Measurements from ENCODE around the gene INPP5A.

Gene INPP5A

DNA sequence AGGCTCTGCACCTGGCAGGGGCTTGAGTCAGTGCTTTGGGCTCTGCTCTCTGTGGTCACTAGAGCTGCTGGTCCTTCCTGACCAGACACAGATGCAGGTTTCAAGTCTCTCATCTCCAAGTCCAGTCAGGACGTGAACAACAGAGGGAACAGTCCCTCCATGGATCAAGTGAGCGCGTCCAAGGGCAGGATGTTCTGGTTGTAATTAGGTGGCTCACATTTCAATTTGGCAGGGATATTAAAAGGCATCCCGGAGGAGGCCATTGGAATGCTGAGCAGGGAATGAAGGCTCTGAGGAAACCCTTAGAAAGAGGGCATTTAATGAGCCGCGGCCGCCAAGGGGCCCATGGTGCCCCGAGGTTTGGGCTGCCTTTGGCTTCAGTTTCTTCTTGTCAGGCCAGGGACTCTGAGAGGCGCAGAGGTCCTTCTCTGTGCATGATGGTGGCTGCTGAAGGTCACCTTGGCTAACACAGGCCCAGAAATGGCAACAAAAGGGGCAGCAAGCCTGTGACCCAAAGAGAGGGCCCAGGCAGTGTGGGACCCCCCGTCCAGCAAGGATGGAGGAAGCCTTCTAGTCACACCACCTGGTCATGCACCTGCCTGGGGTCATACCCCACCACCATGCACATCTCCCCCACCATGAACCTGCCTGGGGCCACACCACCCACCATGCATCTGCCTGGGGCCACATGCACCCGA lies 30.7 kb upstream of the INPP5A start:
- Histone ChIP-seq H3K9me2 (replicated peaks; ENCODE audit: control insufficient read depth, low read length) (no peaks in the 10 kb centered on the region), H3K4me1 (ENCODE audit: control insufficient read depth, low read length) (no peaks in the 10 kb centered on the region), H3K4me2 (ENCODE audit: low read length) (no peak overlapping the region), H3F3A (ENCODE audit: control insufficient read depth, insufficient read depth) (no peaks in the 10 kb centered on the region), H3K27ac (ENCODE audit: low read depth, low read length) (no peak overlapping the region), H3K9me3 (ENCODE audit: control insufficient read depth, insufficient read depth, low read length) (no peaks in the 10 kb centered on the region), H3K4me3 (ENCODE audit: low read length) (no peak overlapping the region), H3K79me2 (ENCODE audit: control insufficient read depth, low read length) (no peaks in the 10 kb centered on the region), H4K20me1 (ENCODE audit: control insufficient read depth, insufficient read depth, low read depth, low read length) (no peaks in the 10 kb centered on the region), H3K36me3 (ENCODE audit: control insufficient read depth, low read length) (no peaks in the 10 kb centered on the region), H3K27me3 (ENCODE audit: control insufficient read depth, low read length) (no peaks in the 10 kb centered on the region)
- TF ChIP-seq EZH2phosphoT487 (IDR thresholded peaks at IDR 0.05; ENCODE audit: borderline replicate concordance, low read length) (no peak), CTCF (IDR thresholded peaks at IDR 0.05; ENCODE audit: low read depth, low read length, poor library complexity, severe bottlenecking) (no peak)

DNA sequence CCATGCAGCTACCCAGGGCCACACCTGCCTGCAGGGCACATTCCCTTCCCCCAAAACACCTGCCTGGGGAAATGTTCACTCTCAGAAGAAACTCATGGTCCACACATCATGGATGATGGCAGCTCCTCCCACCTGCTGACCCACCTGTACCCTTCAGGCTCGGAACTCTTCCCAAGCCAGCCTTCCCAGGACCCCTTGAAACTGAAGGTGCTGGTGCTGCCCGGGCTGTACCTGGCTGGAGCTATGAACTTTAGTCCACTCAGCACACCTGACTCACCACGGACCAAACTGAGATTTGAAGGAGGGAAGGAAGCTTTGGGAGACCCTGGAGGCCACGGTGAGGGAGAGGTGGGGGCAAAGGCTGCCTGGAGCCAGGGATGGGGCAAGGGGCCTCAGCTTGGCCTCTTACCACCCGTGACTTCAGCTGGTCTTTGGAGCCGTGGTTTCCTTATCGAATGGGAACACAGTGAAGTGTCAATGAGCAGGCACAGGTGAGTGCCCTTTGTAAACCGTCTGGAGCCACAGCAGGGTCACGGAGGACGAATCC lies 30.1 kb upstream of the INPP5A start:
- H3K27ac ChIP-seq (ENCODE audit: low read depth, low read length): no peak overlapping the region
- H3K79me2 ChIP-seq (ENCODE audit: control insufficient read depth, low read length): no peaks in the 10 kb centered on the region
- no peak overlapping the region for H3K4me3 ChIP-seq (ENCODE audit: low read length)
- H3K36me3 ChIP-seq (ENCODE audit: control insufficient read depth, low read length): no peaks in the 10 kb centered on the region
- H3K4me2 ChIP-seq (ENCODE audit: low read length): no peak overlapping the region
- no peaks in the 10 kb centered on the region for H3K9me3 ChIP-seq (ENCODE audit: control insufficient read depth, insufficient read depth, low read length)
- H3K9me2 ChIP-seq (replicated peaks; ENCODE audit: control insufficient read depth, low read length): no peaks in the 10 kb centered on the region
- no peaks in the 10 kb centered on the region for H3F3A ChIP-seq (ENCODE audit: control insufficient read depth, insufficient read depth)
- H4K20me1 ChIP-seq (ENCODE audit: control insufficient read depth, insufficient read depth, low read depth, low read length): no peaks in the 10 kb centered on the region
- H3K27me3 ChIP-seq (ENCODE audit: control insufficient read depth, low read length): no peaks in the 10 kb centered on the region
- no peaks in the 10 kb centered on the region for H3K4me1 ChIP-seq (ENCODE audit: control insufficient read depth, low read length)
- TF ChIP-seq CTCF (IDR thresholded peaks at IDR 0.05; ENCODE audit: low read depth, low read length, poor library complexity, severe bottlenecking) (no peak), EZH2phosphoT487 (IDR thresholded peaks at IDR 0.05; ENCODE audit: borderline replicate concordance, low read length) (no peak)

GRCh38 chr10:132507956-132508490 lies 29.6 kb upstream of the INPP5A start:
- Histone ChIP-seq H3K27me3 (ENCODE audit: control insufficient read depth, low read length) (no peaks in the 10 kb centered on the region), H3K9me2 (replicated peaks; ENCODE audit: control insufficient read depth, low read length) (no peaks in the 10 kb centered on the region), H3K4me3 (ENCODE audit: low read length) (no peak overlapping the region), H3K36me3 (ENCODE audit: control insufficient read depth, low read length) (no peaks in the 10 kb centered on the region), H3K79me2 (ENCODE audit: control insufficient read depth, low read length) (no peaks in the 10 kb centered on the region), H3K4me2 (ENCODE audit: low read length) (no peak overlapping the region), H3K9me3 (ENCODE audit: control insufficient read depth, insufficient read depth, low read length) (no peaks in the 10 kb centered on the region), H3F3A (ENCODE audit: control insufficient read depth, insufficient read depth) (no peaks in the 10 kb centered on the region), H3K4me1 (ENCODE audit: control insufficient read depth, low read length) (no peaks in the 10 kb centered on the region), H3K27ac (ENCODE audit: low read depth, low read length) (no peak overlapping the region), H4K20me1 (ENCODE audit: control insufficient read depth, insufficient read depth, low read depth, low read length) (no peaks in the 10 kb centered on the region)
- TF ChIP-seq EZH2phosphoT487 (IDR thresholded peaks at IDR 0.05; ENCODE audit: borderline replicate concordance, low read length): no peak
- TF ChIP-seq CTCF (IDR thresholded peaks at IDR 0.05; ENCODE audit: low read depth, low read length, poor library complexity, severe bottlenecking): no peak

All from DOHH2 (cell line).